ENCODE data around the gene TMEM191C.
"Not testable (repeated sequence)": the region's sequence is repeated elsewhere in the genome, so short reads cannot be mapped to it uniquely, and the experiment has no call there.

The TMEM191C gene

DNA sequence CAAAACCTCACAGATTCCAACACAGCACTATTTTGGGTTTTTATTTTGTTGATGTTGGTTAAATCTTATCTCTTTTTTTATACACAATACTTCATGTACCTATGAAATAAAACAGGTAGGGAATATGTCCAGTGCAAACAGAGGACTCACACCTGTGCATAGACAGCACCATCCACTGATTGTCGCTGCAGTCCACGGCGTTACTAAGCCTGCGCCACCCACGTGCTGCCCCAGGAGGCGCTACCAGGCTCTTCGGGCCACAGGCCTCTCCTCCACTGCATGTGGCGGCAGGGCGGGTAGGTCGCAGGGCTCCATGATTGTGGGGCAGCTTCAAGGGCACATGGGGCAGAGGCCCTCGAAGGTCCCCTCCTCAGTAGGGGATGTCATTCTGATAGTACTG, 5.8 kb downstream of the TMEM191C start:
- DNase-seq (ENCODE audit: low read depth in 2 of 3, low spot score in 1 of 3) = not testable (repeated sequence)

DNA sequence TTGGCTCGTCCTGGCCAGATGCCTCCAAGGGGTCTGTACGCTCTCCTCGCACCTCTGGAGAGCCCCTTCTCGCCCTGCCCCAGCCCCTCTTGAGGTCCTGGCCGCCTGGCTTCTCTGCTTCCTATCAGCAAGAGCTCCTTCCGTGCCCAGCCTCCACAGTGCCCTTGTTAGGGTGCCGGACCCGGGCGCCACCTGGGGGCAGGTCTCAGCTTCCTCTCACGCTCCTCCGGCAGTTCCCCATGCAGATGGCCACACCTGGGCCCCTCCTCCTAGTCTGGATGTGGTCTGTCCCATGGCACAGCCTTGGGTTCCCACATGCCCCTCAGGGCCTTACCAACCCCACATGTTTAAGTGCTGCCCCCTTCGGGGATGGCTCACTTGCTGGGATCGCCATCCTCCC, 6.5 kb downstream of the TMEM191C start:
- not testable (repeated sequence) for DNase-seq (ENCODE audit: low read depth in 2 of 3, low spot score in 1 of 3)

DNA sequence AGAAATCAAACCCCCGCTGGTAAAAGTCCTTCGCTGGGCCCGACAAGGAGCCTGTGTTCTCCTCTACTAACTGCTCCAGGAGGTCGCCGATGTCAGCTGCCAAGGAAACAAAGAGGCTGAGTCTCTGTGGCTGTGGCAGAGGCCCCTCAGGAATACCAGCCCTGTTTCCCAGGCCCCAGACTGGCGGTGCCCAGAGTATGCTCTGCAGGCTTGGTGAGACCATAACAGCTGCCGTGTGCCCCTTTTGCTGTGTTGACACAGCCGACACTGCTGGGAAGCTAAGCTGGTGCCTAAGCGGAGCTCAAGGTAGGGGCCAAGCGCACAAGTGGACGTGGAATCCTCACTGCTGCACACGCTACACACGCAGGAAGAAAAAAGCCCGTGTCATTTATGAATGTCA, 16.9 kb downstream of the TMEM191C start:
- DNase-seq (ENCODE audit: low read depth in 2 of 3, low spot score in 1 of 3) = not testable (repeated sequence)

DNA sequence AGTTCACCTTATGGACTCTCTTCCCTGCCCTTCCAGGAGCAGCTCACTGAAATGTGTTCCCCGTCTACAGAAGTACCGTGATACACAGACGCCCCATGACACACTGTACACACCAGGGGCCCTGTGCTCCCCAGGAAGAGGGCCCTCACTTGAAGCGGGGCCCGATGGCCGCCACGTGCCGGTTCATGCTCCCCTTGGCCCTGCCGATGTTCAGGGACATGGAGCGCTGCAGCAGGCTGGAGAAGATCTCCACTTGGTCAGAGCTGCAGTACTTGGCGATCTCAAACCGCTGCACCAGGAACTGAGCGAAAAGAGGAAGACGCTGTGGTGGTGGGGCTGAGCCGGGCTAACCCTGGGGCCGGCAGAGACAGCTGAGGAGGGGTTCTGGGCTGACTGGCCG, 20.5 kb downstream of the TMEM191C start:
- DNase-seq (ENCODE audit: low read depth in 2 of 3, low spot score in 1 of 3) = not testable (repeated sequence)

DNA sequence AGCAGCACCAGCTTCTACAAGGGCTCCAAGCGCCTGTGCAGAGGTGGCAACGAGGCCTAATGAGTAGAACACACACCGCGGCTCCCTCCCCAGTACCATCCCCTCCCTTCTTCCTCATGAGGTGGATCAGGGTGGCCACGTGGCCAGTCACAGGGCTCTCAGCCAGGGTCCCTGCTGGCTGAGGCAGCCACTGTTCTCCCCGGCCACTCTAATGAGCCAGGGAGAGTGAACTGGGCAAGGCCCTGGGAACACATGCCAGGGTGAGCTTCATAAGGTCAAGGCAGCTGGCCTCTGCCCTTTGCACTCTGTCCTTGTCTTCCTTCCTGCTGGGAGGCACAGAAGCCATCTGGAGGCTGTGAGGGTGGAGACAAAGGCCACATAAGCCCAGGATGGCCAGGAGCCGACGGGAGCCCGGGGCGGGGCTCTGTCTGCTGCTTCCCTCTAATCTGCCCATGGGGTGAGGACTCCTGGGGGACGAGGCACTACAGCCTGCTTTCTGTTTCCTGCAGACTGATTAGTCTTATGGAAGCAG, 22.0 kb downstream of the TMEM191C start:
- DNase-seq (ENCODE audit: low read depth in 2 of 3, low spot score in 1 of 3) = not testable (repeated sequence)

DNA sequence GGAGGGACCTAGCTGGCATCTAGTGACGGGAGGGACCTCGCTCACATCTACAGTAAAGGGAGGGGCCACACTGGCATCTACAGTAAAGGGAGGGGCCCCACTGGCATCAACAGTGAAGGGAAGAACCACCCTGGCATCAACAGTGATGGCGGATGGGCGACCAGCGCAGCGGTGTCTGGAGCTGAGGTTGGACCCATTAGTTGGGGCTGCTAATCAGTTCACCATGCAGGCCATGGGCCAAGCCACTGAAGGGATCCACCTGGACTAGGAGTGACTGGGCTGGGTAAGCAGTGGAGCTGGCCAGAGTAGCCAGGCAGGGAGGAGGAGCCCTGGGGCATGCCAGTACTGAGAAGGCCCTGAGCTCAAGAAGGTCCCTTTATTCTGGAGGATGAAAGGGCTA, 23.4 kb downstream of the TMEM191C start:
- not testable (repeated sequence) for DNase-seq (ENCODE audit: low read depth in 2 of 3, low spot score in 1 of 3)

DNA sequence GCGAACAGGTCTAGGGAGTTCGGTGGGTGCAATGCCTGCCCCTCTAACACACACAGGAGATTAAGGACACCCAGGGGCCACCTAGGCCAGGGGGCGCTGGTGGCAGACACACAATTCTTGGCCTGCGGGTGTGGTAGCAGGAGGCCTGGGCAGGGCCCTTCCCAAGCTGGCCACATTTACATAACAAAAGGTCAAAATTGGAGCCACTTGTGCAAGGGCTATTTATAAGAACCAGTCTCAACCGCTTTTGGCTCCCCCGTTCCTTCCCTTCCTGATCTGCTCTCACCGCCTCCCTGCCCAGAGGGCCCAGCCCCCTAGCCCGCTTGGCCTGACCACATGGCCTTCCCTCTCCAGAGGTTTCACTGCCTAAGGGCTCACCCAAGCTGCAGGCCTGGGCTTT, 25.1 kb downstream of the TMEM191C start:
- not testable (repeated sequence) for DNase-seq (ENCODE audit: low read depth in 2 of 3, low spot score in 1 of 3)

DNA sequence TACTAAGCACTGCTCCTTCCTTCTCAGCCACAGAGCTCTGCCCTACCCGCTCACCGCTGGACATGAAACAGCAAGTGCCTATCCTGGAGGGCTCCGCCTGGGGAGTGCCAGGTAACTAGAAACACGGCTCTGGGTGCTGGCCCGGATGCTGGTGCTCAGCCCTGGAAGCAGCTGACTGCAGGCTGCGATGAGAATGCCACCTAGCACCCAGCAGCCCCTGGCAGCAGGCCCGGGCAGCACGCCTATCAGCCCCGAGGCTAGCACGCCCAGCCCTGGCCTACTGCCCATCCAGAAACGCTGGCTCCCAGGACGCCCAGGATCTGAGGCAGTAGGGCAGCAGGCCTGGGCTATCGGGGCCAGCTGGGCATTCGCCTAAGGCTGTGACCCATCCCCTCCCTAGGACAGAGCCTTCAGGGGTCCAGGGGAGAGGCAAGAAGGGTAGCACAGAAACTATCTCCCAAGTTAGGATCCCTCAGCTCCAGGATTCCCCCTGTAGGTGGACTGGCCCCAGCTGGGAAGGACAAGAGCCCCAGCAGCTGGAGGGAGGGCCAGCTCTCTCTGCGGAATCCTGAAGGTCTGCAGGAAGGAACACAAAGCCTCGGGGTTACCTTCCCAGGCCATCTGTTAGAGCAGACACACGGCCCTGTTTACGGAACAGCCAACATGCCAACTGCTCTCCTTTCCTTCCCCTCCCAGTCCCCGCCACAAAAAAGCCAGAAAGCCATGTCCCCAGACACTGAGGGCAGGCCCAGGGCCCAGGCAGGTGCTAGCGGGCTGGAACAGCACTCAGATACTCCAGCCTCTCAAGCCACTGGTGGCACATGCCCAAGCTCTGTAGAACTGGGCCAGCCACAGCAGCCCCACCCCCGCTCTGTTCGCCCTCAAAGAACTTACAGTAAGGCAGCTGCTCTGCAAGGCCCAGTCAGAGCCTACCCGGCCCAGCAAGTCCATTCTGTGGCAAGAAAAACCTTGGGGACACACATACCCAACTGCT, 26.9 kb downstream of the TMEM191C start:
- DNase-seq (ENCODE audit: low read depth in 2 of 3, low spot score in 1 of 3) = not testable (repeated sequence)

DNA sequence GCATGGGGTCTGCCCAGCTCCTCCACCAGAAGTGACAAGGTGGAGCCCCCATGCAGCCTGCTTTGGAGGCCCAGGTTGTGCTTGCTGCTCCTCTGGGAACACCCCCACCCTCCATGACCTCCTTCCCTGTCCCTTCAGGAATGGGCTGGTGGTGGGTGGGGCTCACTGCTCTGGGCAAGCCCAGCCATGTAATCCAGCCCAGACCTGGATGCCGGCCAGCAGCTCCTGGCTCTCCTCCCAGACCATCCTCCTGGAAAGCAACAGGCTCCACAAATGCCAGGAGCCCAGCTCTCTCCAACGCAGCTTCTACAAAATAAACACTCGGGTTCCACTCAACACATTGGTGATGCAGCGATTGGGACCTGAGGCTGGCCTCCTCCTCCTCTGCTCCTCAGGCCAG, 30.8 kb downstream of the TMEM191C start:
- DNase-seq (ENCODE audit: low read depth in 2 of 3, low spot score in 1 of 3) = not testable (repeated sequence)

DNA sequence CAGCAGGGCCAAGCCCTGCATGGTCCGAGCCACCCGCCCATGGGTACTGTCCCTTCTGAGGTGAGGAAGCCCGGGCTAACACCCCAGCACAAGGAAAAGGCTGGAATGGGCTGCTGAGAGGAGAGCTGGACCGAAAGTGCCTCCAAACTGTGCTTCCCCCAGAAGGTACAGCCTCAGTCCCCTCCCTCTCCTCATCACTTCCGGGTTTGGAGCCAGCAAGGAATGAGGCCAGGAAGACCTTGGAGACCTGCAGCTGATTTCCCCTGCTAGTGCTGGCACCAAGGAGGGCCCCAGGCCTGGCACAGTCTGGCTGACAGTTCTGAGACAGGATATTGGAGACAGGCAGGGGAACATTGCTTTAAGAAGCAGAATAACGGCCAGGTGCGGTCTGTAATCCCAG, 31.3 kb downstream of the TMEM191C start:
- DNase-seq (ENCODE audit: low read depth in 2 of 3, low spot score in 1 of 3) = not testable (repeated sequence)

DNA sequence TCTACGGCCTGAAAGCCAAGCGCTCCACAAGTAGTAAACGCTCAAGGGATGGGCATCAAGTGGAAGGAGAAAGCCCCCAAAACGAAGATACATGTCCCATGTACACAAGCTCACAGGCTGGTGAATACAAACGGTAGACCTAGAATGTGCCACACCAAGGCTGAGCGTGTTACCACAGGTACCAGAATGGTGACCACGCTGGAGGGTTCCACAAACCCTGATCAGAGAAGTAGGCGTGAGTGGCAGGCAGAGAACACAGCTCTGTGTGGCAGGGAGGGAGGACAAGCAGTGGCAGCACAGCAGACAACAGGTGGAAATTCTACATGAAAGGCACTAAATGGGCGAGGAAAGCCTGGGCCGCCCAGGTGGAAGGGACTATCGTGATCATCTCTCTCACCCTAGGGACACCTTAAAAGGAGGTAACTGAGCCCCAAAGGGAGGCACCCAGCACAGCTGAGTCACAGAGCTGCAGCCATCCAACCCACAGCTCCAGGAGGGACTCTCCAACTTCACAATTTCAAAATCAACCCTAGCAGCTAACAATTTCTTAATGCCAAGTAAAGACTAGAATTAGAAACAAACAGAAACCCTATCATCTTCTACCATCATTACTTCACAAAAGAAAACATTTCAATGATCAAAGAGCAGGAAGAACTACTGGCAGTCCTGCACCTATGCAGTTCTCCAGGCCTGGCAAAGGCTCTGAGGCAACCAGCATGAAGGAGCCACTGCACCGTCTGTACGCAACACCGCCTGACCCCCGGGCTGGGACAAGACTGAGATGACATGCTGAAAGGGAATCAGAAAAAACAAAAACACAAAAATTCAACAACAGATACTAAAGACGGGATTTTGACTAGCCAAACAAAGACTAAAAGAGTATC, 32.7 kb downstream of the TMEM191C start:
- DNase-seq (ENCODE audit: low read depth in 2 of 3, low spot score in 1 of 3) = not testable (repeated sequence)

DNA sequence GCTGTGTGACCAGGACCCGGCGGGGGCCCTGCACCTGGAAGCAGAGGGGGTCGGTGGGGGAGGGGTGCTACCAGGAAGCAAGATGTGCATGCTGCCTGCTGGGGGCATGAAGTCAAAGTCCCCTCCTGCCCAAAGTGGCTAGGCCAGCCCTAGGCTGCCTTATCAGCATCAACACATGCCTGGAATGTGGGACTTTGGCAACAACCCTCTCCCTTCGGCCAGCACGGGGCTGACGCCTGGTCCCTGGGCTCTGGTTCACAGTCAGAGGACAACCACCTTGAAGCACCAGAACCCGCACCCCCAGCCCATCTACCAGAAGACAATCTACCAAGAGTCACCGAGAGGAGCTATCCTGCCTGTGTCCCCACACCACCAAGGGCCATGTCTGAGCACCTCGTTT, 43.2 kb downstream of the TMEM191C start:
- not testable (repeated sequence) for DNase-seq (ENCODE audit: low read depth in 2 of 3, low spot score in 1 of 3)

DNA sequence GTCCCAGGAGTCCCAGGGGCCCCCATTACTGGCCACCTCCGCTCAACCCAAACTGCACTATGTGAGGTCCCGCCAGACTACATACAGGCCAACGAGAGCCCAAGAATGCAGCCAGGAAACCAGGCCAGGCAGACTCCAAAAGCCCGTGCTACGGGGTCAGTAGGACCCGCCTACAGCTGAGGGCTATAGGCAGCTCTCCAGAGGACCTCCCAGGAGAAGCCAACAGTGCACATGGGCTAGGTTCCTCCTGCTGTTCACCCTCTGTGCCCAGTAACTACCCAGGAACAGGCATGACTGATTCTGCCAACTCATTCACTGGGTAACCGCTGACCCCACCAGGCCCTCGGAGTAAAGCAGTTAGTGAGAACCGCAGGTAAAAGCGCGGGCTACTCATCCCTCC, 44.8 kb downstream of the TMEM191C start:
- not testable (repeated sequence) for DNase-seq (ENCODE audit: low read depth in 2 of 3, low spot score in 1 of 3)

DNA sequence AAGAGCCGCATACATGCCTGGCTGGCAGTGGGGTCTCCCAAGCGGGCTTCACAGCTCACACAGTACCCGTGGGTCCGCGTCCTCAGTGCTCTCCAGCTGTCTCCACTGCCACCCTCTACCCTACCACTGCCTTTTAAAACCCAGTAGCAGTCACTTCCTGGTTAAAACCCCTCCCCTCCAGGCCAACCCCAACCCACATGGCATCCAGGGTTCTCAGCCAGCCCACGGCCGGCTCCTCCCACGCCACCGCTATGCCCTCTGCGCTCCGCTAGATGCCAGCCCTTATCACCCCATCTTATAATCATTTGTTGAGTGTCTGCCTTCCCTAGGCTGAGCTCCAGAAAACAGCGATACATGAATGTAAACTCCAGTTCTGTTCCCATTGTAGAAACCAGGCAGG, 46.9 kb downstream of the TMEM191C start:
- DNase-seq (ENCODE audit: low read depth in 2 of 3, low spot score in 1 of 3) = not testable (repeated sequence)

DNA sequence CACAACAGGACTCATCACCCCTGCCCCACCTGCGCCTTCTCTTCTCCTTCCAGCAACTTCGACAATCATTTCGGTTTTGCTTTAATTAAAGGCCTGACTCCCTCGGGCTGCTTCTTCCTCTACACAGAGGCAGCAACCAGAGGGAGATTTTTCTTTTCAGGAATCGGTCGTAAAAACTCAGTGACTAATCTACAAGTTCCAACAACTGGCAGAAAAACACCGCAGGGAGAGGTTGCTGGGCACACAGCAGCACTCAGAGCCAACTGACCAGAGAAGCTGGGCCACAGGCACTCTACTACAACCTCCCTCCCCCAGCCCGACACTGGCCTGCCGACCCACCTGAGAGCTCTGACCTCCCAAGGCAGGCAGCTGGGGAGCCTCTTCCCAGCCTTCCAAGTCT, 48.0 kb downstream of the TMEM191C start:
- not testable (repeated sequence) for DNase-seq (ENCODE audit: low read depth in 2 of 3, low spot score in 1 of 3)

DNA sequence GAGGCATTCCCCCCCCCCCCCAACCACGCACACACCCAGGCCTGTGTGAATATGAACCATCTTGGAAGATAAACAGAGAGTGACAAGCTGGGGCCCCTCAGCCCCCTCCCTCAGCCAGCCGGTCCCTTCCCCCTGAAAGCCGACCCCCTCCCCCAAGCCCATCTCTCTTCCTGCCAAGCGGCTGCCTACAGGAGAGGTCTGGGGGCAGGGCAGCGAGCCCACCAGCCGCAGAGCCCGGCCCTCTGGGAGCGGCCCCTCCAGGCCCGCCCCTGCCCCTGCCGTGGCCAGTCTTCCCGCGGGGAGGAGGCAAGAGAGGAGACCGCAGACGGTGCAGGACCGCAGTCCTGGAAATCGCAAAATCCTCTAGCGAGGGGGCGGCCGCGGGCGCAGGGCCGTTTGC, 49.3 kb downstream of the TMEM191C start:
- DNase-seq (ENCODE audit: low read depth in 2 of 3, low spot score in 1 of 3) = not testable (repeated sequence)

DNA sequence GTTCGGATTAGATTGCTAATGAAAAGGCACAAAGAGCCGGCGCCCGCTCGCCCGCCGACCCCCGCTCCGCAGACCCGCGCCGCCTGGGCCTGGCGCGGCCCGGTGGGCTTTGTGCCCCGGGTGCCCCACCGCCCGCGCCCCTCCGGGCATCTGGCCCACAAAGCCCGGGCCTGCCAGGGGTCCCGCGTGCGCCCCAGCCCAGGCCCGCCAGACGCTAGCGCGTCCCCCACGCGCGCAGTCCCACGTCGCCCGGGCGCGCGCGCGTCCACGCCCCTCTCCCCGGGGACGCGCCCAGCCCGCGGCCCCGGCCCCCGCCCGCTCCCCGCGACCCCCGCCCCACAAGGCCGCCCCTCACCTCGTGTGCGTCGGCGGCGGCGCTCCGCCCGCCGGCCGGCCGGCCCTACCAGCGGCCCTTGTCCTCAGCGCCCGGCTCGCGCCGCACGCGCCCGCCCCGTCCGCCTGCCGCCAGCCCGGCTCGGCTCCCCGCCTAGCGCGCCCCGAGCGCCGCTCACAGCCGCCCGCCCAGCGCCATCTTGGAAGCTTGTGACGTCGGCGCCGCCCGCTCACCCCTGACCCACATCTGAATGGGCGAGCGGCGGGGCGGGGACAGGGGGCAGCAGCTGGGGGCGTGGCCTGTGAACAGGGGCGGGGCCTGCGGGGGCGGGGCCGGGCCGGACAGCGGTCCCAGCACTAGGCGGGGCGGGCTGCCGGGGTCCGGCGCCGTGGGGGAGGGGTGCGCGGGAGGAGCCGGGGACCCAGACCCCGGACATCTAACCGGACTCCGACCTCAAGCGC, 50.0 kb downstream of the TMEM191C start:
- DNase-seq (ENCODE audit: low read depth in 2 of 3, low spot score in 1 of 3) = peak in 1 of 3 donors; percentile 30
